HG03469 (cell line): ENCODE data around the gene OPRD1.

Experiments used
- ATAC-seq: cut with Tn5 transposase; IDR thresholded peaks from one replicate; pipeline ENCODE4 v1.9.1; 2021; ENCODE audit warnings: mild to moderate bottlenecking, moderate library complexity, moderate number of reproducible peaks; ENCODE audit not compliant: unreplicated experiment

OPRD1 gene

DNA sequence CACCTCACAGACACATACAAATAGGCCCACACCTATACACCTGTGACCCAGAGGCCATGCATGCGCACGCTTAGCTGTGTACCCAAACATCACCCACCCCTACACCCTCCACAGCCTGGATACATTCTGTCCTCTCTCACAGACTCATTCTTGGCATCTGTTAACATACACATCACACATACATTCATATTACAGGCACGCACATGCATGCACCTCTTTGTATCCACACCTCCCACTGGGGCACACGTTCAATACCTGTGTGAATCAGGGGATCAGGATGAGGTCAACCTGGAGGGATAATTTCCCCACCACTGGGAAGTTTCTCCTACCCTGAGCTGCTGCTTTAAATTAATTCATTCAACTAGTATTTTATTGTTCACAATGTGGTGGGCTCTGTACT lies 66.8 kb downstream of the OPRD1 start:
- no peak for ATAC-seq

DNA sequence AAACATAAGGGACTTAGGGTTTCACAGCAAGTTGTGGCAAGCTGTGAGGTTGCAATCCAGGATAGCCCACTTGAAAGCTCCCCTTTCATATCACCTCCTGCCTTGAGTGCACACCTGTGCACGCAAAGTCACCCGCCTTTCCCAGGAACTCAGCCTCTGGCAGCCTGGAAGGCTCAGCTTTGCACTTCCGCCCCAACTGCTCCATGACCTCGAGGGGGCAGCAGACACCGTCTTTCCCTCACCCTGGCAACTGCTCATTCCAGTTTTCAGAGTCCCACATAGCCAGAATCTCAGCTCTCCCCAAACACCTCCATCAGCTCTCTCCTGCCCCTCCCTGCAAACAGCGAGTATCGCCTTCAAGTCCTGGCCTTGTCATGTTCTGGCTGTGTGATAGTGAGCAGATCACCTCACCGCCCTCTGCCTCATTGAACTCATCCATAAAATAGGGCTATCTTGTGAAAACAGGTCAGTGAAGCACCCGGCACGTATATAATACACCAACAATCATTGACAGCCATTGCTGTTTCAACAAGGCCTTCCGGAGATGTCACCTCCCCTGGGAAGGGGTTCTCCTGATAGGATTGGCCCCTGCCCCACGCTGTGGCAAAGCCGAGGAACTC lies 70.1 kb downstream of the OPRD1 start:
- no peak for ATAC-seq

DNA sequence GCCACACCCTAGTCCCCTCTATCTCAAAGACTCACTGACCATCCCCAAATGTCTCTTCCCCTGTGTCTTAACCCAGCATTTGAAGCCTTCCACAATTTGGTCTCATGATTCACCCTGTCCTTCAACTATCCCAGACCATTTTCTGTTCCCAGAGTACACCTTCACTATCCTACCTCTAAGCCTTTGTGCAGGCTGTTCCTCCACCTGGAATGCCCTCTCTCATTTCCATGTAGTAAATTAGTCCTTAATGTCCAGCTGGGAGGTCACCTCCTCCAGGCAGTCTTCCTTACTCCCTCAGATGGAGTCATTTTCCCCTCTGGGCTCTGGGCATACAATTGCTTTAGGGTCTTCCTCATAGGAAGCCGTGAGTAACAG lies 71.3 kb downstream of the OPRD1 start:
- ATAC-seq = no peak

- no peak for ATAC-seq
Observed at GRCh38 chr1:28885472-28885877, 73.5 kb downstream of the OPRD1 start.

DNA sequence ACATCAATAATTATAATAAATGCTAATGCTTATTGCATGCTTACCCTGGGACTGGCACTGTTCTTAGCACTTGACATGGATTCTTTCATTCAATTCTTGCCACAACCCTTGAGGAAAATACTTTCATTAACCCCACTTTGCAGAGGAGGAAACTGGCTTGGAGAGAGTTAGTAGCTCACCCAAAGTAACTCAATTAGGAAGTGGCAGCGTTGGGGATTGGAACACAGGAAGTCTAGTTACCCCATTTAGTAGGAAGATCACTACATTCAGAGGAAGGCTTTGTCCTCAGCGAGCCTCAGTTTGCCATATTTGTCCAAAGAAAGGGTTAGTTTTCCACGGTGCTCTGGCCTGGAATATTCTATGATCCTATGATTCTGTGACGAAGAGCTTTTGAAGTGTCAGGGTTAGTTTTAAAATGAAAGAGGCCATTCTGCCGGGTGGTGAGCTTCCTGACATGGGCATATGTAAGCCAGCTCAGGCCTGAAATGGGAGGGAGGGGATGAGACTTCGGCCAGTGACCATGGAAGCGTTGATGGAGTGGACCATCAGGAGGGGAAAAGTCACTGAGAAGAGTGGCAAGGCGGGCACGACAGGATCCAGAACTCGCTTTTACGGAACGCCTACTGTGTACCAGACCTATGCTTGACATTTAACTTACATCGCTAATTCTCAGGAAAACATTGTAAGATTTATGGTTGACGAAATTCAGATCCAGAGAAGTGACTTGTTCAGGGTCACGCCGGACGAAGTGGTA lies 74.2 kb downstream of the OPRD1 start:
- no peak for ATAC-seq

GRCh38 chr1:28886731-28887418 lies 74.9 kb downstream of the OPRD1 start:
- no peak for ATAC-seq

DNA sequence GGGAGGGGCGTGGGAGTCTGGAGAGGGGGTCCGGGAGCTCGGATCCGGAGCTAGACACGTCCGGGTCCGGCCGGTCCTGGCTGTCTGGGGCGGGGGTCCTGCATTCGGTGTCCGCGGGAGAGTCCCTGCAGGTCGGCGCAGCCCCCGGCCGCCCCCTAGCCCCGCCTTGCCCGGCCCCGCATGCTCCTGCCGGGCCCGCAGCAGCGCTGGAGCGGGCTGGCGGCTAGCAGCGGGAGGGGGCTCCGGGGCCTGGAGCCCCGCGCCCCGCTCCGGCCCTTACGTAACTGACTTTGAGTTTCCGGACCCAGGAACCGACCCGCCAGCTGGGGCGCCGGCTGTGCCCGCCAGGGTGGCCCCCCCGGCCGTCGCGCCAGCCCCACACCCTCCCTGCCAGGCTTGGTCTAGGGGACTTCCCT lies 75.5 kb downstream of the OPRD1 start:
- ATAC-seq = no peak

DNA sequence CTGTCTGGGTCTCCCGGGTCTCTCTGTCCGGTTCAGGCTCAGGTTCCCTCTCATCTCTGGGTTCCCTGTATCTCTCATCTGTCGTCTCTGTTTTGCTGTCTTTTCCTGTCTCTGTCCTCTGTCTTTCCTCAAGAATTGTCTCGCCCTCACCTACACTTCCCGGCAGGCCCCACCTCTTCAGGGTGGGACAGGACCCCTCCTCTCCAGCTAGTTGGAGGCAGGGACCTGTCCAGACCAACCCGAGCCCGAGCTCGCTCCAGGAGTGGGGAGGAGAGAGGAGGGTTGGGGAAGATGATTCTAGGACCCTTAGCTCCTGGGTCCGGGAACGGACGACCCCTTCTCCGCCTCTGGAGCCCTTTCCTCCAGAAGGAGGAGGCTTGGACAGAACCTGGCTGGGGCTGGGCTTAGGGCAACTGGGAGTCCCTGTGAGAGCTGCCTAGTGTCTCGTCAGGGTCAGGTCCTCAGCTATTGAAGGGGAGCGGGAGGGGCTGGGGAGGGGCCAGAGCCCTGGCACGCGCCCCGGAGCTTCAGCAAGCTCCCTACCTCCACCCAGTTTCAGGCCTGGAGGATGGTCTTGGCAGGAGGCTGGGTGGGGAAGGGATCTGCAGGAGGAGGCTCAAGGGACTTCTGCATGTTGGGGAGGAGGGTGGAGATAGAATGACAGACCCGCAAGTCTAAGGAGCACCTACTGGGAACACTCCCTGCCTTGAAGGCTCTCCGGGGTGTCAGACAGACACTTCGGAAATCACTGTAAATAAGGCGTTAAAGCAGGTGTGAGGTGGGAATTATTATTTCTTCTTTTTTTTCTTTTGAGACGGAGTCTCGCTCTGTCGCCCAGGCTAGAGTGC lies 76.1 kb downstream of the OPRD1 start:
- ATAC-seq = no peak

- ATAC-seq = no peak
Observed at GRCh38 chr1:28888915-28889314, 76.9 kb downstream of the OPRD1 start.

DNA sequence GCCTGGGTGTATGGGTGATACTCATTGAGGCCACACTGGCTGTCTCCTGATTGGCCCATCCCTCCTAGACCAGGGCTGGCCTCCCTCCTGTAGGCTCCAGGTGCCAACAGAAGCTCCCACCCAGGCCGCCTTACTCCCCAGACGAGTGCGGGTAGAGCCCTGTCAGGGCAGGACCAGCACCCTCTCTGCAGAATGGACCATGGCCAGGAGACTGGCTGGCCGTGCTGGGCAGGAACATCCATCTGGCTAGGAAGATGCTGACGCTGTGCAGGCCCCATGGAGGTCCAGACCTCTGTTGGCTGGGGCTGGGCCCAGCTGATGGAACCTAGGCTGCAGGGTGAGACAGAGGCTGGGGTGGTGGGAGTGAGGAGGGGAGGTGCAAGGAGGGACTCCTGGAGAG lies 77.4 kb downstream of the OPRD1 start:
- no peak for ATAC-seq

DNA sequence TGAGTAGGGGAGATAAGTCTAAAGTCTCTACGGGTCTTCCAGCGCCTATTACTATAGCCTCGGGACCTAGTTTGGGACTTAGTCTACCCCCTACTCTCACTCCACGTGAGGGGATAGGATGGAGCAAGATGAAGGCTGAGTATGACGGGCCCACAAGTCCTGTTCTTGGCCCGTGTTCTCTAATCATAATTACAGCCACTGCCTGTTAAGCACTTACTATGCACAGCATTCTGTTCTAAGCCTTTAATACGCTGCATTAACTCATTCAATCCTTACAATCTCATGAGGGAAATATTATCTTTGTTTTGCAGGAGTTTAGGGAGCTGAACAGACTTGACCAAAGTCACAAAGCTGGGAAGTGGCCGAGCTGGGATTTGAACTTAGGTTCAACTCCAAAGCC lies 78.5 kb downstream of the OPRD1 start:
- ATAC-seq = no peak

DNA sequence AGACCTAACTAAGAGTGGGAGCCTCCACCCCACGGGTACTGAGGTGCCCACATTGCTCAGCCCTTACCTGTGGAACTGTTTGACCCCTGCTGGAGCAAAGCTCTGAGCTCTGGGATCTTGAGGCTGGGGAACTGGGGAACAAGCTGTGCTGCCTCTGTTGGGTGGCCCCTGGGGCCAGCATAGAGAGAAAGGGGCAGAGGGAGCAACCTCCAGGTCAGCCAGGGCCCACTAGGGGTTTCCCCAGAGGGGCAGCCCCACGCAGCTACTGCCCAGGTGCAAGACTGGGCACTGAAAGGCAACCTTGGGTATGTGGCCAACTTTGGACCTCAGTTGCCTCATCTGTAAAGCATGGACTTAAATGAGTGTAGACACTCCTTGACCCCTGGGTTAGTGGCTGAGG lies 78.9 kb downstream of the OPRD1 start:
- no peak for ATAC-seq

- no peak for ATAC-seq
Observed at GRCh38 chr1:28891256-28891655, 79.3 kb downstream of the OPRD1 start.

DNA sequence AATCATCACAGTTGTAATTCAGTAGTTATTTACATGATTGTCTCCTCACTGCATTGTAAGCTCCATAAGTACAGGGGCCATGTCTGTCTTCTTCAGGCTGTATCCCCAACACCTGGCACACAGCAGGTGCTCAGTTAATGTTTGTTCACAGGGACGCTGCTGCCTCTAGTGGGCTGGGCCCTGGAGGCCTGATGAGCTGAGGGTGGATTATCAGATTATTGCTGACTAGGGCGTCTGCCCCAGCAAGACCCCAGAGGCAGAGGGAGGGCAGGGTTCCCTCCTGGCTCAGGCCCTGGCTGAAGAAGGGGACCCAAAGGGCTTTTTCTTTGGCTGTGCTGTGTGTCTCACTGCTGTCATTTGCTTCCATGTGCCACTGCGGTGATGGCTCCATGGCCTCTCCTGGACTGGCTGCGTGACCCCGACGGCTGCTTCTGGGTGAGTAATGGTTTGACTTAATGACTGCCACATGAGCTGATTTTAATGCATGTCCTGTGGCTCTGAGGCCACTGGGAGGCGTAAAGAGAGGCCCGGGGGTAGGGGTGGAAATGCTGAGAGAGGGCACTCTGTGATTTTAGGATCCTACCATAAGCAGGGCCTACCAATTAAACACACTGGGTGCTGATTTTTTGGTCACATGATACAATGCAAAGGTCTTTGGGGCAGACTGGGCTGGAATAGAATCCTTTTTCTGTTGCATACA lies 81.6 kb downstream of the OPRD1 start:
- ATAC-seq = no peak

DNA sequence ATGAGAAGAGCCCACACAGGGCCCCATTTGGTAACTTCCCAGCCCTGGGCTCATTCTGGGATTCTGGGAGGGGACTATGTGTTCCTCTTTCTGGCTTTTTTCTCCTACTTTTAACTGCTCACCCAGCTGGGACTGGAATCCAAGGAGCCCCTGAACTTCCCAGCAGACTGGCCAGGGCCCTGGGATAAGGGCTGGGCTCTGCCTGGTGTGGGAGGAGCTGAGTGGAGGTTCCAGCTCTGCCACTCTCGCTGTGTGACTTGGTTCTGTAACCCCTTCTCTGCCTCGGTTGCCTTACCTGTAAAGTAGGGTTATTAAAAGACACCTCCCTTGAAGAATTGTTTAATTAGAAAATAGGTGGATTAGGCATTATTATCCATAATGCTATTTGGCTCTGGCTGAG lies 82.8 kb downstream of the OPRD1 start:
- ATAC-seq = no peak

DNA sequence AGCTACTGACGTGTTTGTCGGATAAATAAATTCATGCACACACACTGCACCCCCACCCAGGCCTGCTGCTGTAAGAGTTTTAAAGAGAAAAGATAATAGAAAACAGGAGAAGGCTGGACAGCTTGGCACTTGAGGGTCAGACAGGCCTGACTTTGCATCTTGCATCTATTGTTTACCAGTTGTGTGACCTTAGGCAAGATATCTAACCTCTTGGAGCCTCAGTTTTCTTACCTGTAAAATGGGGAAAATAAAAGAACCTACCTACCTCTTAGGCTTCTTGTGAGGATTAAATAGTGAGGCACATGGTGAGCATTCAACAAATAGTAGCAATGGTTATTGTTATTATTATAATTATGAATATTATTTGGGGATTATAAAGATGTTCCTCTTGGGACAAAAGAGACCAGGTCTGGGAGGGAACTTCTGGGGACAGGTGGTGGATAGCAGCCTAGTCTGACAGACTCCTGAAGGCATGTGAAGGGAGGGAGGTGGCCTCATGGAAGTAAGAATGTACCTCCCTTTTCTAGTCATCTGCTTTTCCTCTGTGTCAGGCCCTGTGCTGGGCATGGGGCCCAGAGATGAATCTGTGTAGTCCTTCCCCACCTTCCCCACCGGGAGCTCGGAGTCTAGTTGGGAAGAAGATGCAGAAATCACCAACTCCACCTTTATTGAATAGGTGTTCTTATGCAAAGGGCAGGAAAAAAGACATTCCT lies 84.1 kb downstream of the OPRD1 start:
- no peak for ATAC-seq

- ATAC-seq = no peak
Observed at GRCh38 chr1:28896609-28896986, 84.6 kb downstream of the OPRD1 start.

GRCh38 chr1:28897789-28898188 lies 85.8 kb downstream of the OPRD1 start:
- ATAC-seq = no peak

- ATAC-seq = no peak
Observed at GRCh38 chr1:28898405-28898881, 86.5 kb downstream of the OPRD1 start.

- no peak for ATAC-seq
Observed at GRCh38 chr1:28899267-28899666, 87.3 kb downstream of the OPRD1 start.
